HepG2 (cell line): ENCODE results near the gene HIBADH. TPM values are rescaled to one million over a fixed set of nuclear protein-coding genes. Genes with fewer than 3 reads are reported as not detected.

ENCODE experiments used
- ATAC-seq: fragments of 200-7000 bp; cut with Tn5 transposase; 3 replicates; pipeline ENCODE4 v1.9.1; 2020; ENCODE audit warnings: mild to moderate bottlenecking, moderate library complexity
- BruUV-seq: library from RNA; stranded (reverse); fragments of 400-500 nt; replicated peaks from 2 replicates; lab custom pipeline; 2021; lab: Mats Ljungman, UMichigan
- CTCF ChIA-PET: fragments of 300-600 bp; formaldehyde crosslinking; extraction: SDS; loops from one replicate; lab custom pipeline; 2021; ENCODE audit warnings: low total read pairs, inconsistent platforms, low intra/inter-chr PET ratio; lab: Yijun Ruan, JAX
- POLR2A ChIA-PET: fragments of 350-600 bp; sonication (Branson Sonifier 250); formaldehyde crosslinking; loops from one replicate; lab custom pipeline; 2020; ENCODE audit warnings: antibody characterized with exemption, inconsistent platforms; lab: Yijun Ruan, JAX
- DNase-seq: peaks from one replicate; pipeline ENCODE4 v3.0.0-alpha.2; 2015; ENCODE audit warnings: low spot score
- FAIRE-seq: peaks from 3 replicates; lab custom pipeline; 2011; peaks lifted over from hg19 to GRCh38; lab: Jason Lieb, UNC
- H2AFZ ChIP-seq: one replicate; pipeline ENCODE4 v1.6.1; 2011; ENCODE audit warnings: low read length, inconsistent platforms
- H3K27ac ChIP-seq: fragments of 300-600 bp; 3 replicates; pipeline ENCODE4 v1.8.0; 2011; ENCODE audit warnings: mixed run types, mild to moderate bottlenecking, mixed read lengths, low read length, inconsistent platforms; ENCODE audit not compliant: insufficient read depth; ENCODE audit errors: extremely low read length
- H3K27me3 ChIP-seq, 2 experiments: fragments of 200-600 bp in 1 of 2; 2 replicates in 1 of 2; 3 replicates in 1 of 2; pipeline versions ENCODE4 v1.6.0 to v1.8.0; 2011; ENCODE audit warnings: low read length in 2 of 2, mild to moderate bottlenecking in 2 of 2, moderate library complexity in 2 of 2, inconsistent platforms in 1 of 2; ENCODE audit not compliant: insufficient read depth in 2 of 2, control insufficient read depth in 1 of 2
- H3K36me3 ChIP-seq, 2 experiments: fragments of 200-600 bp in 1 of 2; replicated peaks in 1 of 2; 2 replicates in 1 of 2; 3 replicates in 1 of 2; pipeline versions ENCODE4 v1.5.1 to v1.8.0; 2011; ENCODE audit warnings: low read length in 2 of 2, inconsistent platforms in 1 of 2; ENCODE audit not compliant: insufficient read depth in 2 of 2, control insufficient read depth in 1 of 2
- H3K4me1 ChIP-seq: 2 replicates; pipeline ENCODE4 v1.5.1; 2012; ENCODE audit warnings: low read length, inconsistent platforms; ENCODE audit not compliant: insufficient read depth
- H3K4me2 ChIP-seq: 2 replicates; pipeline ENCODE4 v1.6.0; 2011; ENCODE audit warnings: low read depth, low read length, inconsistent platforms
- H3K4me3 ChIP-seq, 3 experiments: fragments of 200-600 bp in 1 of 3; sonication (generic), shearing (Covaris generic) in 1 of 3; replicated peaks in 1 of 3; 2 replicates each; pipeline ENCODE4 v1.5.1; 2011 to 2016; ENCODE audit warnings: low read length in 3 of 3, inconsistent platforms in 2 of 3, low read depth in 2 of 3, mild to moderate bottlenecking in 2 of 3, control low read depth in 1 of 3, mixed read lengths in 1 of 3; ENCODE audit not compliant: insufficient read depth in 1 of 3
- H3K79me2 ChIP-seq: one replicate; pipeline ENCODE4 v1.6.1; 2011; ENCODE audit warnings: low read length, inconsistent platforms; ENCODE audit not compliant: insufficient read depth
- H3K9ac ChIP-seq: 2 replicates; pipeline ENCODE4 v1.6.0; 2011; ENCODE audit warnings: mild to moderate bottlenecking, low read depth, low read length, inconsistent platforms; ENCODE audit not compliant: insufficient read depth
- H3K9me3 ChIP-seq: 2 replicates; pipeline ENCODE4 v1.5.1; 2012; ENCODE audit warnings: mild to moderate bottlenecking, low read length
- H4K20me1 ChIP-seq: 2 replicates; pipeline ENCODE4 v1.6.0; 2011; ENCODE audit warnings: inconsistent platforms, mild to moderate bottlenecking, low read length, moderate library complexity; ENCODE audit not compliant: insufficient read depth
- CENPBD1 ChIP-seq: sonication (generic); formaldehyde crosslinking; IDR thresholded peaks from 2 replicates; pipeline ENCODE4 v1.8.0; 2022; ENCODE audit warnings: missing genetic modification reagents, low read depth, mild to moderate bottlenecking, borderline replicate concordance
- FOXA3 ChIP-seq: IDR thresholded peaks from 2 replicates; pipeline ENCODE4 v1.6.1; 2016; ENCODE audit warnings: missing genetic modification reagents, missing compliant biosample characterization
- HNRNPLL ChIP-seq: fragments of 200-400 bp; formaldehyde crosslinking; IDR thresholded peaks from 2 replicates; pipeline ENCODE4 v1.6.1; 2017; ENCODE audit warnings: mild to moderate bottlenecking, low read depth, low read length; ENCODE audit not compliant: poor library complexity, severe bottlenecking
- IKZF4 ChIP-seq: sonication (generic); formaldehyde crosslinking; IDR thresholded peaks from 2 replicates; pipeline ENCODE4 v1.5.1; 2020; ENCODE audit warnings: borderline replicate concordance, mild to moderate bottlenecking, low read depth, missing genetic modification reagents; ENCODE audit errors: not compliant biosample characterization
- IRF9 ChIP-seq: sonication (generic); formaldehyde crosslinking; IDR thresholded peaks from 2 replicates; pipeline ENCODE4 v1.8.0; 2022; ENCODE audit warnings: missing genetic modification reagents, mild to moderate bottlenecking, borderline replicate concordance
- KMT2B ChIP-seq: IDR thresholded peaks from 2 replicates; pipeline ENCODE4 v1.6.1; 2016; ENCODE audit warnings: missing genetic modification reagents, missing compliant biosample characterization
- MAFG ChIP-seq: sonication (generic); formaldehyde crosslinking; IDR thresholded peaks from 2 replicates; pipeline ENCODE4 v1.5.1; 2020; ENCODE audit warnings: mild to moderate bottlenecking, missing genetic modification reagents
- NFRKB ChIP-seq: fragments of 450-650 bp; IDR thresholded peaks from 2 replicates; pipeline ENCODE4 v1.6.1; 2017
- PATZ1 ChIP-seq: sonication (generic); formaldehyde crosslinking; IDR thresholded peaks from 2 replicates; pipeline ENCODE4 v1.4.0; 2020; ENCODE audit warnings: missing genetic modification reagents
- RCOR2 ChIP-seq: IDR thresholded peaks from 2 replicates; pipeline ENCODE4 v1.6.1; 2016; ENCODE audit warnings: missing biosample characterization, missing genetic modification reagents
- SMAD9 ChIP-seq: sonication (generic); formaldehyde crosslinking; IDR thresholded peaks from 2 replicates; pipeline ENCODE4 v1.5.1; 2020; ENCODE audit warnings: mild to moderate bottlenecking, missing genetic modification reagents
- ZBTB26 ChIP-seq: IDR thresholded peaks from 2 replicates; pipeline ENCODE4 v1.6.1; 2016; ENCODE audit warnings: missing compliant biosample characterization, missing genetic modification reagents, borderline replicate concordance
- ZFP36L2 ChIP-seq: sonication (generic); formaldehyde crosslinking; IDR thresholded peaks from 2 replicates; pipeline ENCODE4 v1.4.0; 2020; ENCODE audit warnings: missing genetic modification reagents
- ZNF263 ChIP-seq: sonication (generic); formaldehyde crosslinking; IDR thresholded peaks from 2 replicates; pipeline ENCODE4 v1.4.0; 2020; ENCODE audit warnings: missing genetic modification reagents
- ZNF512 ChIP-seq: sonication (generic); formaldehyde crosslinking; IDR thresholded peaks from 2 replicates; pipeline ENCODE4 v1.4.0; 2020; ENCODE audit warnings: mild to moderate bottlenecking, missing genetic modification reagents
- WGBS: methylation state at CpG from one replicate; pipeline ENCODE4 v1.1.6; 2017; ENCODE audit warnings: low lambda C conversion rate; 5-methylcytosine and 5-hydroxymethylcytosine counted together
- in situ Hi-C: cut with HindIII; loops from 2 replicates; pipeline ENCODE4 v1.10.0; 2017; ENCODE audit warnings: low pct_unique_long_range_greater_than_20kb; ENCODE audit not compliant: extremely low pct_ligation_motif_present
- intact Hi-C: fragments of 100-400 bp; cut with micrococcal nuclease; formaldehyde crosslinking; loops from one replicate; pipeline ENCODE4 v1.10.0; 2022; ENCODE audit not compliant: unreplicated experiment
- polyA plus RNA-seq, 8 experiments: library from polyadenylated mRNA; depleted of rRNA in 3 of 8; stranded (reverse) in 7 of 8; unstranded in 1 of 8; fragments of >200 nt; fragmentation: Illumina TruSeq in 4 of 8; extraction: Trizol in 4 of 8; gene quantifications; 2 replicates each; pipeline versions ENCODE4 v1.2.1 to v1.2.3, GENCODE V29; 2011 to 2016; ENCODE audit warnings: low read depth in 4 of 8, missing spikeins in 1 of 8, mixed read lengths in 1 of 8; ENCODE audit not compliant: insufficient read depth in 1 of 8
- total RNA-seq, 5 experiments: library from RNA; depleted of rRNA; stranded (reverse); fragments of >200 nt; fragmentation: Illumina TruSeq; extraction: Trizol; gene quantifications; 2 replicates each; pipeline ENCODE4 v1.2.3, GENCODE V29; 2016; ENCODE audit warnings: low read depth in 1 of 5

HIBADH gene
- total and polyA plus RNA-seq, 2 of the 13 experiments (the other 11 are each of a cell fraction or from before 2014, with no cell fraction given), result 49.9 to 59.5 TPM

- Histone ChIP-seq H4K20me1 (no peaks in the 10 kb centered on the region), H3K79me2 (no peaks in the 10 kb centered on the region), H3K9ac (no peak overlapping the region), H3K4me3 (no peak overlapping the region), H3K36me3 (no peaks in the 10 kb centered on the region), H3K4me1 (peaks cover 30% of the 10 kb centered on the region), H3K27me3 (no peaks in the 10 kb centered on the region), H3K27ac (no peak overlapping the region), H2AFZ (no peak overlapping the region), H3K4me2 (no peak overlapping the region), H3K9me3 (no peaks in the 10 kb centered on the region)
- ChIA-PET CTCF (interaction anchor here (0.9 kb wide), 1 partner anchor 87 kb away, joined by 3 read pairs; no protein-coding TSS in a partner anchor), POLR2A (no interaction called here)
- DNase-seq, result no peak
- no TSS peak for BruUV-seq
- no peak for TF ChIP-seq ZNF512 (CRISPR knock-in tag)
- no peak for TF ChIP-seq ZFP36L2 (CRISPR knock-in tag)
- TF ChIP-seq NFRKB, result no peak
- TF ChIP-seq MAFG (CRISPR knock-in tag), result no peak
- TF ChIP-seq ZBTB26 (CRISPR knock-in tag), result no peak
- TF ChIP-seq HNRNPLL, result no peak
- no peak for TF ChIP-seq SMAD9 (CRISPR knock-in tag)
- TF ChIP-seq CENPBD1, result no peak
- TF ChIP-seq PATZ1, result no peak
- TF ChIP-seq RCOR2 (CRISPR knock-in tag), result no peak
- TF ChIP-seq KMT2B (CRISPR knock-in tag), result no peak
- TF ChIP-seq IKZF4, result no peak
- no peak for TF ChIP-seq FOXA3 (CRISPR knock-in tag)
- no peak for TF ChIP-seq IRF9
- TF ChIP-seq ZNF263 (CRISPR knock-in tag), result no peak
- in situ Hi-C loops, result loop anchor here (10.0 kb wide), 1 partner anchor 236 kb away; no protein-coding TSS in a partner anchor
- no peak for FAIRE-seq
- 91% methylated on average over 3 of the region's 3 CpGs for WGBS
- intact Hi-C loops, result loop anchor here (1.0 kb wide), 3 partner anchors 52 to 233 kb away; partner anchors contain the start of gene TAX1BP1
- ATAC-seq, result no peak
These were observed 26.0 kb upstream of the HIBADH start for GRCh38 chr7:27688646-27689045.
